H1 (cell line): ENCODE measurements around the gene PROSER3. TPM values are rescaled to one million over a fixed set of nuclear protein-coding genes. Genes with fewer than 3 reads are reported as not detected.
A peak's percentile ranks its signal among the peaks of the same experiment; 100 is the strongest.

ENCODE experiments used
- BACH1 ChIP-seq: IDR thresholded peaks from 2 replicates; pipeline ENCODE4 v1.6.1; 2012; ENCODE audit warnings: low read length, improper control_type of control experiment
- BCL11A ChIP-seq, 2 experiments: IDR thresholded peaks; one replicate each; pipeline ENCODE4 v1.6.1; 2011; ENCODE audit warnings: low read depth in 2 of 2, low read length in 2 of 2, mild to moderate bottlenecking in 2 of 2
- CBX5 ChIP-seq: fragments of 300-800, 300-1000 bp; sonication (generic); IDR thresholded peaks from 2 replicates; pipeline ENCODE4 v1.7.1; 2016; ENCODE audit warnings: antibody characterized with exemption, low read length, low read depth
- CHD1 ChIP-seq: IDR thresholded peaks from 2 replicates; pipeline ENCODE4 v1.6.1; 2012; ENCODE audit warnings: low read depth, low read length, improper control_type of control experiment
- CTBP2 ChIP-seq: IDR thresholded peaks from 2 replicates; pipeline ENCODE4 v1.7.0; 2011; ENCODE audit warnings: borderline replicate concordance, mild to moderate bottlenecking, moderate library complexity, mixed read lengths, low read length; ENCODE audit not compliant: insufficient read depth, insufficient read length
- E2F6 ChIP-seq: IDR thresholded peaks from 2 replicates; pipeline ENCODE4 v1.6.1; 2012; ENCODE audit warnings: inconsistent platforms
- EZH2 ChIP-seq: fragments of 200-600 bp; sonication (generic); IDR thresholded peaks from 2 replicates; pipeline ENCODE4 v1.7.1; 2012; ENCODE audit warnings: low read depth, mild to moderate bottlenecking, moderate library complexity, low read length, inconsistent platforms; ENCODE audit not compliant: severe bottlenecking
- GABPA ChIP-seq: IDR thresholded peaks from 2 replicates; pipeline ENCODE4 v1.6.1; 2011; ENCODE audit warnings: mild to moderate bottlenecking, low read length, moderate library complexity, borderline replicate concordance; ENCODE audit not compliant: insufficient read depth
- KDM1A ChIP-seq: fragments of 200-600, 300-600 bp; sonication (generic); IDR thresholded peaks from 2 replicates; pipeline ENCODE4 v1.7.1; 2016; ENCODE audit warnings: mild to moderate bottlenecking, low read length, borderline replicate concordance
- KDM5A ChIP-seq: fragments of 200-600 bp; IDR thresholded peaks from 2 replicates; pipeline ENCODE4 v1.7.1; 2012; ENCODE audit warnings: mild to moderate bottlenecking, low read length, inconsistent platforms, mixed read lengths
- PHF8 ChIP-seq: fragments of 200-600 bp; sonication (generic); conservative IDR thresholded peaks from 2 replicates; pipeline ENCODE4 v1.7.1; 2012; ENCODE audit warnings: low read depth, mild to moderate bottlenecking, inconsistent platforms, low read length, moderate library complexity
- RAD21 ChIP-seq, 2 experiments: IDR thresholded peaks in 1 of 2; conservative IDR thresholded peaks in 1 of 2; 2 replicates each; pipeline ENCODE4 v1.6.1; 2011; ENCODE audit warnings: low read depth in 2 of 2, low read length in 2 of 2, improper control_type of control experiment in 1 of 2, inconsistent platforms in 1 of 2, mild to moderate bottlenecking in 1 of 2, moderate library complexity in 1 of 2
- RBBP5 ChIP-seq: IDR thresholded peaks from 2 replicates; pipeline ENCODE4 v1.7.1; 2012; ENCODE audit warnings: low read depth, mild to moderate bottlenecking, inconsistent platforms, low read length, moderate library complexity, borderline replicate concordance
- SIN3A ChIP-seq, 2 experiments: IDR thresholded peaks in 1 of 2; conservative IDR thresholded peaks in 1 of 2; 2 replicates each; pipeline ENCODE4 v1.6.1; 2011 to 2012; ENCODE audit warnings: low read length in 2 of 2, improper control_type of control experiment in 1 of 2, low read depth in 1 of 2, mild to moderate bottlenecking in 1 of 2
- SP1 ChIP-seq: IDR thresholded peaks from 2 replicates; pipeline ENCODE4 v1.6.1; 2011; ENCODE audit warnings: low read depth, low read length
- SRF ChIP-seq: IDR thresholded peaks from 2 replicates; pipeline ENCODE4 v1.6.1; 2011; ENCODE audit warnings: mild to moderate bottlenecking, low read depth, low read length, moderate library complexity
- SUZ12 ChIP-seq: fragments of 200-600 bp; sonication (generic); IDR thresholded peaks from 2 replicates; pipeline ENCODE4 v1.6.1; 2012; ENCODE audit warnings: mild to moderate bottlenecking, inconsistent platforms, low read length, moderate library complexity, mixed read lengths
- TAF1 ChIP-seq: IDR thresholded peaks from 2 replicates; pipeline ENCODE4 v1.6.1; 2011; ENCODE audit warnings: mild to moderate bottlenecking, low read depth, low read length
- TAF7 ChIP-seq: optimal IDR thresholded peaks from 2 replicates; pipeline ENCODE3; 2011; ENCODE audit warnings: low read depth, mild to moderate bottlenecking, inconsistent platforms, low read length, moderate library complexity, borderline replicate concordance
- TBP ChIP-seq: IDR thresholded peaks from 2 replicates; pipeline ENCODE4 v1.6.1; 2011; ENCODE audit warnings: low read depth, low read length, improper control_type of control experiment
- polyA plus RNA-seq, 7 experiments: library from polyadenylated mRNA; depleted of rRNA in 3 of 7; stranded (reverse) in 5 of 7; unstranded in 2 of 7; fragments of >200 nt in 5 of 7; fragments of 200-250 nt in 2 of 7; gene quantifications; 1 replicate in 5 of 7; 2 replicates in 1 of 7; 4 replicates in 1 of 7; pipeline versions ENCODE4 v1.2.1 to v1.2.3, GENCODE V29; 2011 to 2013; ENCODE audit warnings: missing spikeins in 2 of 7, mixed read lengths in 2 of 7
- total RNA-seq: library from RNA; stranded (reverse); fragmentation: NEBNext Ultra II Directional; extraction: Animal tissue kit (Norgen Biotek cat#: 25700); gene quantifications from 2 replicates; pipeline ENCODE4 v1.2.1, GENCODE V29; 2021
- TF ChIP-seq, protein P1 (sequence below): IDR thresholded peaks from 2 replicates; pipeline ENCODE4 v1.6.1; 2011; ENCODE audit warnings: low read length, improper control_type of control experiment

The PROSER3 gene
- total and polyA plus RNA-seq, 2 of the 8 experiments (the other 6 are each of a cell fraction or from before 2014, with no cell fraction given), result 17.8 to 28.9 TPM

DNA sequence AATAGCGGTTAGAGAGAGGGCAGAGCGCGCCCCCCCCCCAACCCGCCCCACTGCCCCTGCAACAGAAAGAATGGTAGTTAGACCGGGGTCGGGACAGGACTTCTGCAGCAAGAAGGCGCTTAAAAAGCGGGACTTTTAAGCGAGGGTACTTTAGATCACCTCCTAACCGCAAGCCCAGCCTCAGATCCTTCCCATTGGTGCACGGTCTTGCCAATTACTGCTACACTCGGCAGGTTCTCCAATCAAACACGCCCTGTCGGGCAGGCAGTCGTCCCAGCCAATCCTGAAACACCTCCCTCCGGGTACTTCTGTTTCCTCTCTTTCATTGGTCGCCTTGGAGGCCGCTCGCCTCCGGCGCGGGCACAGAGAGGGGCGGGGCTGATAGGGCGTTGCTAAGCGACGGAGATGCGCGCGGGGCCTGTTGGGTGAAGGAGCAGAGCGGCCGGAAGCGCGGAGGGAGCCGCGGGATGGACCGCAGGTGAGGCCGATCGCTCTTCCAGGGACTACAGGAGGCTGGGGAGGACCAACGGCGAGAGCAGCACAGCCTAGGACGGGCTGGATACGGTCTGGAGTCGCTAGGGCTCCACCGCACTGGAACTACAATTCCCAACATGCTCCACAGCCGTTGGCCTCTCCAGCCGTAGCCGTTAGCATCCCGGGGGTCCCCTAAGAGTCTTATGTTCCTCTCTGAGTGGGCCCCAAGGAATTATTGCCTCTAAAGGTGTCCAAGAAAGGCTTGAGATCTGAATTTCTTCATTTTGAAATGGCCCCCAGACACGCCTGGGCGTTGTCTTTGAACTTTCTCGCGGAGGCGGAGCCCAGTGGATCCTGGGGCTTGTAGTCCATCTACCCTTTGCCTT is at the start of gene PROSER3 (continued):
- TF ChIP-seq CTBP2, result no peak
- no peak for TF ChIP-seq SRF
- TF ChIP-seq TAF7, result no peak
- TF ChIP-seq GABPA, result no peak
- TF ChIP-seq BCL11A (IDR thresholded peaks at IDR 0.05; ENCODE audit: low read depth in 2 of 2, low read length in 2 of 2), result no peak
- TF ChIP-seq SP1, result peak; percentile 100
- TF ChIP-seq KDM5A, result 0 out of 2 replicates have a peak, but pooled peaks have one; percentile 55
- no peak for TF ChIP-seq CBX5
- TF ChIP-seq EZH2, result no peak
- no peak for TF ChIP-seq SUZ12
- no peak for TF ChIP-seq CHD1
- no peak for TF ChIP-seq KDM1A
- peak; percentile 51 for TF ChIP-seq TAF1
- TF ChIP-seq RAD21 (IDR thresholded peaks at IDR 0.05 in 1 of 2, conservative IDR thresholded peaks at IDR 0.05 in 1 of 2; ENCODE audit: low read depth in 2 of 2, low read length in 2 of 2), result no peak
- TF ChIP-seq E2F6, result no peak
- no peak for TF ChIP-seq RBBP5
- TF ChIP-seq SIN3A (conservative IDR thresholded peaks at IDR 0.05 in 1 of 2, IDR thresholded peaks at IDR 0.05 in 1 of 2; ENCODE audit: low read depth in 1 of 2, low read length in 2 of 2), result peak; percentile 8 to 84; a peak in 2 of 4 replicates
- TF ChIP-seq BACH1, result no peak
- TF ChIP-seq PHF8, result peak; percentile 84
- TF ChIP-seq TBP, result 0 out of 2 replicates have a peak, but pooled peaks have one; percentile 2
- TF ChIP-seq, protein P1, sequence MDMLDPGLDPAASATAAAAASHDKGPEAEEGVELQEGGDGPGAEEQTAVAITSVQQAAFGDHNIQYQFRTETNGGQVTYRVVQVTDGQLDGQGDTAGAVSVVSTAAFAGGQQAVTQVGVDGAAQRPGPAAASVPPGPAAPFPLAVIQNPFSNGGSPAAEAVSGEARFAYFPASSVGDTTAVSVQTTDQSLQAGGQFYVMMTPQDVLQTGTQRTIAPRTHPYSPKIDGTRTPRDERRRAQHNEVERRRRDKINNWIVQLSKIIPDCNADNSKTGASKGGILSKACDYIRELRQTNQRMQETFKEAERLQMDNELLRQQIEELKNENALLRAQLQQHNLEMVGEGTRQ, result no peak
